Measurements from ENCODE around the gene PHACTR1. TPM values are rescaled to one million over a fixed set of nuclear protein-coding genes. Genes with fewer than 3 reads are reported as not detected.
A peak's percentile ranks its signal among the peaks of the same experiment; 100 is the strongest.

Gene PHACTR1
- total RNA-seq, 2 experiments from 2014 or later, result 0.11 TPM; not detected in 1

DNA sequence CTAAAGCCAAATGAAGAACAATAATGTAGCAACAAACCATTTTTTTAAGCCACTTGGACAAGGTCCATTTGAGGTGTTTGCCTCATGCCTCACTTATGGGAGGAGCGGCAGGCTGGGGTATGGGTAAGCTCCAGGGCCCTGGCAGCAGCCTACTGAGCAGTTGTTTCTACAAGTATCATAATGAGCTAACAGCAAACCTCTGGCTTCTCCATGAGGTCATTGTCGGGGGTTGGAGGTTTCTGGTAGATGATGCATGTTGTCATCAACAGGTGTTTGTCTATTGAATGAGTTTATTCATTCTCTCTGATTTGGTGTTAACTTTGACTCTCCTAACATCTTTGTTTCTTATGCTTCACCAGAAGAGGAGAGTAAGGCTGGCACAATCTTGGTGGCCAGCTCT is 461.1 kb downstream of the PHACTR1 start:
- H3K4me3 Mint-ChIP-seq, result no peak overlapping the region
- no peaks in the 10 kb centered on the region for H3K36me3 Mint-ChIP-seq (ENCODE audit: low read depth)
- ATAC-seq (no peak), DNase-seq (peak; percentile 2)
- TF ChIP-seq, protein P1, sequence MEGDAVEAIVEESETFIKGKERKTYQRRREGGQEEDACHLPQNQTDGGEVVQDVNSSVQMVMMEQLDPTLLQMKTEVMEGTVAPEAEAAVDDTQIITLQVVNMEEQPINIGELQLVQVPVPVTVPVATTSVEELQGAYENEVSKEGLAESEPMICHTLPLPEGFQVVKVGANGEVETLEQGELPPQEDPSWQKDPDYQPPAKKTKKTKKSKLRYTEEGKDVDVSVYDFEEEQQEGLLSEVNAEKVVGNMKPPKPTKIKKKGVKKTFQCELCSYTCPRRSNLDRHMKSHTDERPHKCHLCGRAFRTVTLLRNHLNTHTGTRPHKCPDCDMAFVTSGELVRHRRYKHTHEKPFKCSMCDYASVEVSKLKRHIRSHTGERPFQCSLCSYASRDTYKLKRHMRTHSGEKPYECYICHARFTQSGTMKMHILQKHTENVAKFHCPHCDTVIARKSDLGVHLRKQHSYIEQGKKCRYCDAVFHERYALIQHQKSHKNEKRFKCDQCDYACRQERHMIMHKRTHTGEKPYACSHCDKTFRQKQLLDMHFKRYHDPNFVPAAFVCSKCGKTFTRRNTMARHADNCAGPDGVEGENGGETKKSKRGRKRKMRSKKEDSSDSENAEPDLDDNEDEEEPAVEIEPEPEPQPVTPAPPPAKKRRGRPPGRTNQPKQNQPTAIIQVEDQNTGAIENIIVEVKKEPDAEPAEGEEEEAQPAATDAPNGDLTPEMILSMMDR (IDR thresholded peaks at IDR 0.05), result no peak
- CTCF ChIA-PET, result no interaction called here
- peaks cover 3% of the 10 kb centered on the region for H3K4me1 Mint-ChIP-seq (ENCODE audit: low read depth)
- POLR2A ChIA-PET, result no interaction called here
- intact Hi-C loops (cut with micrococcal nuclease), result no loop called here
- H3K9me3 Mint-ChIP-seq, result no peaks in the 10 kb centered on the region
- no peak overlapping the region for H3K27ac Mint-ChIP-seq
- peaks cover 11% of the 10 kb centered on the region for H3K27me3 Mint-ChIP-seq

DNA sequence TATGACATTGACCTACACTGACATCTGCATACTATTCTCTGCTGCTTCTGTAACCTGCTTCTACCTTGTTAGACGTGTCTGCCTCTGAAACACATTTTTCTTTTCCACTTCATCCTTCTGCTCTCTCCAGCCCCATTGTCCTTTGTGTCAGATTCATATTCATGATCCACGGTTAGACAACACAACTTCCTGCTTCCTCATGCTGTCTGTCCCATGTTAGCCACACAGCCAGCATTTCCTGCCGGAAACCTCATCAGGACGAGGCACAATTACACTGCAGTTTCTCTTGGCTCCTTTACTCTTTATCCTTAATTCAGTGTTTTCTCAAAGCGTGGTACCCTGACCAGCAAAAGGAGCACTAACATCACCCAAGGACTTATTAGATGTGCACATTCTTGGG is 461.5 kb downstream of the PHACTR1 start:
- peaks cover 11% of the 10 kb centered on the region for H3K27me3 Mint-ChIP-seq
- intact Hi-C loops (cut with micrococcal nuclease), result no loop called here
- ATAC-seq (no peak), DNase-seq (no peak)
- H3K27ac Mint-ChIP-seq, result no peak overlapping the region
- no peak overlapping the region for H3K4me3 Mint-ChIP-seq
- TF ChIP-seq, protein P1 (IDR thresholded peaks at IDR 0.05), result no peak
- POLR2A ChIA-PET, result no interaction called here
- no peaks in the 10 kb centered on the region for H3K36me3 Mint-ChIP-seq (ENCODE audit: low read depth)
- H3K9me3 Mint-ChIP-seq, result no peaks in the 10 kb centered on the region
- peaks cover 3% of the 10 kb centered on the region for H3K4me1 Mint-ChIP-seq (ENCODE audit: low read depth)
- CTCF ChIA-PET, result no interaction called here

DNA sequence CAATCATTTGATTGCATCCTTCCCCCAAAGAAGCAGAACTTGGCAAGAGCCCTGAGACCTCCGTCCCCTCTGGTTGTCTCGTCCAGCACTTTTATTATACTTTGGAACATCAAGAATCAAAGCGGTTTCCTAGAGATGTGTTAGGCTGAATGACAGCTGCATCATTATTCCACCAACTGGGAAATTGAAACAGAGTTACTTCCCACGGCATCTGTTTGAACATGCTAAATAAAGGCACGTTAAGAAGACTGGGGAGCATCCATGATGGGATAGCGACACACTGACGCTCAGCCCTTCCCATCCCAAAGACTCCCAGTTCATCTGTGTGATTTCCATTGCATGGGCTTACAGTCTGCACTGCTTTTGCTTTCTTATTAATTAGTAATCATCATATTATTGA is 464.0 kb downstream of the PHACTR1 start:
- ChIA-PET POLR2A (no interaction called here), CTCF (no interaction called here)
- H3K36me3 Mint-ChIP-seq (ENCODE audit: low read depth), result no peaks in the 10 kb centered on the region
- DNase-seq (no peak), ATAC-seq (no peak)
- H3K27me3 Mint-ChIP-seq, result peaks cover 9% of the 10 kb centered on the region
- TF ChIP-seq, protein P1 (IDR thresholded peaks at IDR 0.05), result no peak
- H3K9me3 Mint-ChIP-seq, result no peaks in the 10 kb centered on the region
- H3K4me3 Mint-ChIP-seq, result no peak overlapping the region
- peaks cover 6% of the 10 kb centered on the region for H3K4me1 Mint-ChIP-seq (ENCODE audit: low read depth)
- no peak overlapping the region for H3K27ac Mint-ChIP-seq
- intact Hi-C loops (cut with micrococcal nuclease), result no loop called here

DNA sequence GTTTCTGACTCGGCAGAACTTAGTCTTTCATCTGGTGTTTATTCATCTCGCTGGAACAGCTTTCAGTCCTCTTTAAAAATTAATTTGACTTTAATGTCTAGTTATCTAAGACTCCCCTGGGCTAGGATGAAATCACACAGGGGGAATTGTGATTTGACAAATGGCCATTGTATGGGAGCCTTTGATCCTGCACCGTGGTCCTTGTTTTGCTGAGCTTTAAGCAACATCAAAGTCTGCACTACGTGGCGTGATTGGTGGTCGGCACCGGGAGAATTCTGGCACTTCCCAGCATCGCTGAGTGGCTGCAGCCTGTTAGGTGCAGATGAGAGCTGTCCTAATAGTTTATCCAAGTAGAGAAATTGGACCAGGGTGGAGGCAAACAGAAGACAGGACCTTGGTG is 464.8 kb downstream of the PHACTR1 start:
- ChIA-PET POLR2A (no interaction called here), CTCF (no interaction called here)
- Mint-ChIP-seq H3K27me3 (peaks cover 4% of the 10 kb centered on the region), H3K9me3 (no peaks in the 10 kb centered on the region), H3K4me3 (no peak overlapping the region), H3K27ac (no peak overlapping the region), H3K36me3 (ENCODE audit: low read depth) (no peaks in the 10 kb centered on the region), H3K4me1 (ENCODE audit: low read depth) (peaks cover 6% of the 10 kb centered on the region)
- TF ChIP-seq, protein P1 (IDR thresholded peaks at IDR 0.05), result no peak
- DNase-seq (no peak), ATAC-seq (no peak)
- intact Hi-C loops (cut with micrococcal nuclease), result no loop called here

DNA sequence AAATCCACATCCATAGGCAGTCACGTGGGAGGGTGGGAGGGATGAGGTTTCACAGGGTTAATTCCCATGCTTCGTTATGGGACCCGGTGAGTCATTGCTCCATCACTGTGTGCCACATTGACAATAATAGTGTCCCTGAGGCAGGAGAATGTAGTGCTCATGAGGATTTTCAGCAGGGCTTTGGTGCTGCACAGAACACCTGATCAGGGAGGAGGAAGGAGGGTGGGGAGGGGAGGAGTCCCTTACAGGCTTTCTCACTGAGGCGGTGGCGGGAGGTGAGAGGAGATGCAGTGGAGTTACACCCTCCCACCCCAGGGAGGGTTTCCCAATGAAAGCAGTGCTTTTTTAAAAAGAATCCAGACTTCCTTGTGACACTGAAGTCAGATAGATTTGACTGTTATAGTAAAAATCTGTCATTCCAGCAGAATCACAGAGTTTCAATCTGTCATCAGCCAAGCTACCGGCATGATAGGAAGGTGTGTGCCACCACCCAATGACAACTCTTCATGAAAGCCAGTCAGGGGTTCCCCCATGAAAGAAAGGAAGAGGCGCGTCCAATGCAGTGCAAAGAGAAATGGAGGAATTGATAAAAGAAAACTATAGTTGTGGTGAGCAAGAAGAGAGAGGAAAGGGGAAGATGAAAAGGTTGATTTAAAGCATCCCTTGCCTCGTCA is 467.0 kb downstream of the PHACTR1 start:
- no peaks in the 10 kb centered on the region for H3K9me3 Mint-ChIP-seq
- H3K27me3 Mint-ChIP-seq, result peaks cover under 1% of the 10 kb centered on the region
- ATAC-seq (no peak), DNase-seq (no peak)
- H3K4me1 Mint-ChIP-seq (ENCODE audit: low read depth), result peaks cover 2% of the 10 kb centered on the region
- intact Hi-C loops (cut with micrococcal nuclease), result no loop called here
- no peak overlapping the region for H3K4me3 Mint-ChIP-seq
- H3K36me3 Mint-ChIP-seq (ENCODE audit: low read depth), result no peaks in the 10 kb centered on the region
- TF ChIP-seq, protein P1 (IDR thresholded peaks at IDR 0.05), result no peak
- no peak overlapping the region for H3K27ac Mint-ChIP-seq
- ChIA-PET CTCF (no interaction called here), POLR2A (no interaction called here)
